ENCODE data around the gene ELMO2.
A peak's percentile ranks its signal among the peaks of the same experiment; 100 is the strongest.

ELMO2 gene

DNA sequence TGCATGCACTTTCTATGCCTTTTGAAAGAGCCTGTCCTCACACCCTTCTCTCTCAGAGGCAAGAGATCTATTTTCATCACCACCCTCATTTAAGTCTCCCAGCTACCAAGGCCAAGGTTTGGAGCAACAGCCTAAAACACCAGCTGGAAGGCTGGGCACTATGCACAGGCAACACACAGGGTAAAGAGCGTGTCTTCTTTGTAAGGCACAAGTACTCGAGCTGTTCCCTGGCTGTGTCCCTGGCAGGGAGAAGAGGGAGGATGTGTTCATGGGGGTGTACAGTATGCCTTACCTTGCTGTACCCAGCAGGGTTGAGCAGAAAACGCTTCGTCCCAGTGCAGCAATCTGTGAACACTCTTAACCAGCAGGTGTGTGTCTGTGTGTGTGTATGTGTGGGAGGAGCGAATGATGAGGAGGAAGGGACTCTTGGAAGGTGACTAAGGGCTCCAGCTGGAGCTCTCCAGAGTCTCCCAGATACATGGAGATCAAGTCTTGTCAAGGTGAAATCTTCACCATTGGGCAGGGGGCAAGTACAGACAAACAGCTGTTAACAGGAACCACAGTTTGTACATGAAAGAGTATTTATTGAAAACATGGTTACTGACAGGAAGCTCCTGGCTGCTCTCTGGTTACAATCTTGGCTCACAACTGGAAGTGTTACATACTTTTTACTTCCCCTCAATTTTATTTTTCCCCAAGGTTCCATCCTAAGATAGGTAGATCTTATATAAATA lies 40.8 kb downstream of the ELMO2 start:
- DNase-seq = peak in 1 of 2 donors; percentile 30

- no peak for DNase-seq
These were observed 41.5 kb downstream of the ELMO2 start for GRCh38 chr20:46364670-46365486.

- peak; percentile 87 to 88 for DNase-seq
These were observed 42.3 kb downstream of the ELMO2 start for GRCh38 chr20:46363874-46364669.

- DNase-seq = no peak
These were observed 43.2 kb downstream of the ELMO2 start for GRCh38 chr20:46362921-46363867.

DNA sequence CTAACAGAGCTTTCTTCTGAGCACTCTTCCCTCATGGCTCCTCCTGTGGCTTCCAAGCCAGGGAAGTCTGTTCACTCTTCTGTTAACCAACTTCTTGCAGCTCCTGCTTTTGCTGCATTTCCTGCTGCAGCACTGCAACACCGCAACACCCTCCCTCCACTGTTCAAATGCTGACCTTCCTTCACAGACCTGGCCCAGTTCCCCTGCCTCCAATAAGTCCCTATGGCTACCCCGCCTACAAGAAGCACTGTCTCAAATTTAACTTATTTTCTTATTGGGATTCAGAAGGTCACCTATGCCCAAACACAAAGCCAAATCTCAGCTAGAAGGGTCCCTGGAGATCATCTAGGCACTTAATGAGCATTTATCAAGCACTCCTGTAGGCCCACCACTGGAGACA lies 44.6 kb downstream of the ELMO2 start:
- no peak for DNase-seq

DNA sequence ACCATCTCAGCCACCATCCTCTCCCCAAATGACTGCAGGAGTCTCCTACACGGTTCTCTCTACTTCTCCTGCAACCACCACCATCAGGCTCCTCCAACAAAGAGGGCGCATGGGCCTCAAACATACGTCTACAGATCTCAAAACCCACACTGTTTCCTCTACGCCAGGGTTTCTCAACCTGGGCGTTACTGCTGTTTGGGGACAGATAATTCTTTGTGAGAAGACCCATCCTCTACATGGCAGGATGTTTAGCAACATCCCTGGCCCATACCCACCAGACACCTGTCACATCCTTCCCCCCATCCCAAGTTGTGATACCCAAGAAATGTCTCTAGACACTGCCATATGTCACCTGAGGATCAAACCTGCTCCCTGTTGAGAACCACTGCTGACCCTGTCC lies 45.0 kb downstream of the ELMO2 start:
- DNase-seq = peak; percentile 46 to 53

DNA sequence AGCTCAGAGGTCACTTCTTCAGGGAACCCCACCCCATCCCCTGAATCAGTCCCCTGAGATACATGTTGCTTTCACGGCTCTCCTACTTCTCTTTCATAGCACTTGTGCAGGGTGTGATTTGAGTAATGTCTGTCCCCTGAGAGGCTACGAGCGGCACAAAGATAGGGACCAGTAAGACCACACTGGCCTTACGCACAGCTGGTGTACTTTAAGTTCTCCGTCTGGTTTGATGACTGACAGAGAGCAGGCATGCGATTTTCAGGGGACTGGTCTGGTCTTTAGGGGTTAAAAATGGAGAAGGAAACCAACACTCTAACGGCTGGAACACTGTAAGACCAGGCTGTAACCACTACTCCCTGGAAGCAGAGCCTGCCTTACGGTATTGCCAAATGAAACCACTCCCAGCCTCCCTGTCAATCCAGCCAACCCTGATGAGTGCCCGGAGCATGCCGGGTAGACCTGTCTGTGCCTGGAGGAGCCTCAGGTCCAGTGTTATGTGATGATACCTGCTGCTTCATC lies 47.1 kb downstream of the ELMO2 start:
- no peak for DNase-seq

- DNase-seq = no peak
These were observed 47.9 kb downstream of the ELMO2 start for GRCh38 chr20:46358346-46359058.

GRCh38 chr20:46357030-46357514 lies 49.3 kb downstream of the ELMO2 start:
- DNase-seq = no peak

GRCh38 chr20:46356195-46357029 lies 50.0 kb downstream of the ELMO2 start:
- no peak for DNase-seq

GRCh38 chr20:46355778-46356177 lies 50.6 kb downstream of the ELMO2 start:
- no peak for DNase-seq

GRCh38 chr20:46354920-46355654 lies 51.3 kb downstream of the ELMO2 start:
- no peak for DNase-seq

DNA sequence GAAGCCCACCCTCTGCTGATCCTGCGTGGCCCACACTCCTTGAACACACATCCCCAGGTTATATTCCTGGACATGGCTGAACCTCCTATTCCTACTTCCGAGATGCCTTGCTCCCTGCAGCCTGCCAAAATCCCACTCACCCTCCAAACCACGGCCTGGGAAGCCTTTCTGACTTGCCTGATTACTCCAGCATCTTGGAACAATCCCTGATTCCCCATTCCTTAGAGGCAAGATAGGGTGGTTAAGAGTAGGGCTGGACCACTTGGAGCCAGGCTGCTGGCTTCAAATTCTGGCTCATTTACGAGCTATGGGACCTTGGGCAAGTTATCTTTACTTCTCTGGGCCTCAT lies 52.2 kb downstream of the ELMO2 start:
- DNase-seq = no peak

DNA sequence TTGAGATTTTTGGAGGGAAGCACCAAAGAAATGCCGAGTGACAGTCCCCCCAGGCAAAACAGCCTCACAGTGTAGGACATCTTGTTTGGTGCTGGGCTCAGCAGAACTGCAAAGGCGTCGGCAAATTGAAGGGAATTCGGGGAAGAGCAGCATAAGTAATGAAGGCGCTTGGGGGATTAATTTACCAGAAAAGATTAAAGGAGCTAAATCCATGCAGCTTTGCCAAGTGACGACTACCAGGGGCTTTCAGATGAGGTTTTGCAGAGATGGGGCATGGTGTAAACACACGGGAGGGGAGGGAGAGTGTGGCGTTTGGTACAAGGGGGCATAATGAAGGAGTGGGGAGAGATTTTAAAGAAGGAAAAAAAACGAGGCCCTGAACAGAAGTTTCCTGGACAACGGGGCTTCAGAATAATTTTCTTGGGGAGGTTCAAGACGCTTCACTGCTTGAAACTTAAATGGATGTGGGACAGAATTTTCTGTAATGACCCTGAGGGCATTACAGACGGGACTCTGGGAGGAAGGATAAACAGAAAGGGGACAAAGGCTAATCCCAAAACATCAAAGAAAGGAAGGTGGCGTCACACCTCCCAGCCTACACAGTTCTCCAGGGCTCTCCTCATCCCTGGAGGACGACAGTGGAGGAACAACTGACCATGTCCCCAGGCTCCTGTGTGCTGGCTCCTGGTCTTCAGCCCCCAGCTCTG lies 52.8 kb downstream of the ELMO2 start:
- DNase-seq = no peak

GRCh38 chr20:46352370-46352938 lies 54.0 kb downstream of the ELMO2 start:
- DNase-seq = no peak

- no peak for DNase-seq
These were observed 54.9 kb downstream of the ELMO2 start for GRCh38 chr20:46351357-46352058.

DNA sequence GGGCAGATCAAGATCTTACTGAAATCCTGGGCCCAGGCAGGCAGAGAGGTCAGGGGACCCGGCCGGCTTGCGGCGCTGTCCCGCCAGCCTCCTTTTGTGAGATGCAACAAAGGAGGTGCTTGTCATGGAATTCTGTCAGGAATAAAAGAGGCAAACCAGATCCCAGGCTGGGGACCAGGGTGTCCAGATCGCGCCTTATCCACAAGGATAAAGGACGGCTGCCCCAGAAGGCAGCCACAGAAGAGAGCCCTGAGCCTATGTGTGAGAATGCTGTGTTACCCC lies 55.5 kb downstream of the ELMO2 start:
- DNase-seq = no peak
